Left ventricle myocardium inferior (tissue), 1 donor: ENCODE results near the gene SEC24D. TPM values are rescaled to one million over a fixed set of nuclear protein-coding genes. Genes with fewer than 3 reads are reported as not detected.

Source experiments
- DNase-seq: peaks from one replicate; pipeline ENCODE4 v3.0.0-alpha.2; 2020
- H3K27ac ChIP-seq: fragments of 200-600 bp; replicated peaks from 2 replicates; pipeline ENCODE4 v1.8.0; 2021
- H3K27me3 ChIP-seq: fragments of 200-600 bp; 2 replicates; pipeline ENCODE4 v1.8.0; 2021; ENCODE audit warnings: low read depth
- H3K36me3 ChIP-seq: fragments of 200-600 bp; 2 replicates; pipeline ENCODE4 v1.8.0; 2021
- H3K4me1 ChIP-seq: fragments of 200-600 bp; 2 replicates; pipeline ENCODE4 v1.8.0; 2021
- H3K4me3 ChIP-seq: fragments of 200-600 bp; 2 replicates; pipeline ENCODE4 v1.8.0; 2021; ENCODE audit warnings: mild to moderate bottlenecking, moderate library complexity
- H3K9me3 ChIP-seq: fragments of 200-600 bp; replicated peaks from 2 replicates; pipeline ENCODE4 v1.8.0; 2021
- CTCF ChIP-seq: fragments of 200-600 bp; IDR thresholded peaks from 2 replicates; pipeline ENCODE4 v1.8.0; 2021; ENCODE audit warnings: antibody characterized with exemption, mild to moderate bottlenecking, borderline replicate concordance
- intact Hi-C: fragments of 100-400 bp; cut with micrococcal nuclease; formaldehyde crosslinking; loops from one replicate; pipeline ENCODE4 v1.11.0; 2022
- total RNA-seq: library from RNA; stranded (reverse); fragmentation: NEBNext Ultra II Directional; extraction: Animal tissue kit (Norgen Biotek cat#: 25700); gene quantifications from one replicate; pipeline ENCODE4 v1.2.1, GENCODE V29; 2021
- donor health status: DM: no; HTN: yes; CAD: no; lungs with severe emphysema.

Gene SEC24D
- total RNA-seq, 1 donor from 2014 or later: 10.5 TPM

GRCh38 chr4:118712872-118713271, 123.1 kb downstream of the SEC24D start:
- intact Hi-C loops: no loop called here
- no peak overlapping the region for H3K27ac ChIP-seq
- DNase-seq: no peak
- H3K36me3 ChIP-seq: peaks cover 52% of the 10 kb centered on the region
- H3K27me3 ChIP-seq: no peaks in the 10 kb centered on the region
- no peaks in the 10 kb centered on the region for H3K9me3 ChIP-seq
- H3K4me3 ChIP-seq: no peak overlapping the region
- H3K4me1 ChIP-seq: no peaks in the 10 kb centered on the region
- no peak for TF ChIP-seq CTCF

- Histone ChIP-seq H3K4me3 (no peak overlapping the region), H3K27ac (no peak overlapping the region), H3K36me3 (peaks cover 67% of the 10 kb centered on the region), H3K9me3 (no peaks in the 10 kb centered on the region), H3K4me1 (no peaks in the 10 kb centered on the region), H3K27me3 (no peaks in the 10 kb centered on the region)
- TF ChIP-seq CTCF: no peak
- intact Hi-C loops: no loop called here
- no peak for DNase-seq
Measured at GRCh38 chr4:118711052-118711451, 124.9 kb downstream of the SEC24D start.

GRCh38 chr4:118703118-118703517, 132.8 kb downstream of the SEC24D start:
- H3K36me3 ChIP-seq: peaks cover 92% of the 10 kb centered on the region
- H3K9me3 ChIP-seq: no peaks in the 10 kb centered on the region

GRCh38 chr4:118684873-118685811, 150.8 kb downstream of the SEC24D start, which contains the start of gene METTL14:
METTL14 (plus strand) TSS chr4:118685392; CDS start chr4:118685535, 143 bp downstream.
- DNase-seq: peak; percentile 93
- intact Hi-C loops: no loop called here
- peaks cover 26% of the 10 kb centered on the region for H3K36me3 ChIP-seq
- H3K4me1 ChIP-seq: peaks cover 31% of the 10 kb centered on the region
- peak within 1 kb of the TSS; percentile 80 for H3K4me3 ChIP-seq
- H3K27me3 ChIP-seq: no peaks in the 10 kb centered on the region
- no peaks in the 10 kb centered on the region for H3K9me3 ChIP-seq
- H3K27ac ChIP-seq: peak within 1 kb of the TSS; percentile 95
- TF ChIP-seq CTCF: peak; percentile 43

More at GRCh38 chr4:118703118-118703517, 132.8 kb downstream of the SEC24D start:
- no peak for DNase-seq
- H3K4me3 ChIP-seq: no peak overlapping the region
- H3K27ac ChIP-seq: no peak overlapping the region
- no peaks in the 10 kb centered on the region for H3K4me1 ChIP-seq
- no peaks in the 10 kb centered on the region for H3K27me3 ChIP-seq
- TF ChIP-seq CTCF: no peak
- intact Hi-C loops: no loop called here

GRCh38 chr4:118683513-118683912, 152.4 kb downstream of the SEC24D start:
- intact Hi-C loops: no loop called here
- Histone ChIP-seq H3K36me3 (peaks cover 10% of the 10 kb centered on the region), H3K27me3 (no peaks in the 10 kb centered on the region), H3K4me1 (peaks cover 31% of the 10 kb centered on the region), H3K9me3 (no peaks in the 10 kb centered on the region), H3K4me3 (no peak overlapping the region), H3K27ac (no peak overlapping the region)
- TF ChIP-seq CTCF: no peak
- DNase-seq: no peak
